HepG2 (cell line): Measurements from ENCODE around the gene C1QB. TPM values are rescaled to one million over a fixed set of nuclear protein-coding genes. Genes with fewer than 3 reads are reported as not detected.

ENCODE experiments used
- ATAC-seq: fragments of 200-7000 bp; cut with Tn5 transposase; 3 replicates; pipeline ENCODE4 v1.9.1; 2020; ENCODE audit warnings: mild to moderate bottlenecking, moderate library complexity
- BruUV-seq: library from RNA; stranded (reverse); fragments of 400-500 nt; replicated peaks from 2 replicates; lab custom pipeline; 2021; lab: Mats Ljungman, UMichigan
- CTCF ChIA-PET: fragments of 300-600 bp; formaldehyde crosslinking; extraction: SDS; loops from one replicate; lab custom pipeline; 2021; ENCODE audit warnings: low total read pairs, inconsistent platforms, low intra/inter-chr PET ratio; lab: Yijun Ruan, JAX
- POLR2A ChIA-PET: fragments of 350-600 bp; sonication (Branson Sonifier 250); formaldehyde crosslinking; loops from one replicate; lab custom pipeline; 2020; ENCODE audit warnings: antibody characterized with exemption, inconsistent platforms; lab: Yijun Ruan, JAX
- DNase-seq: peaks from one replicate; pipeline ENCODE4 v3.0.0-alpha.2; 2015; ENCODE audit warnings: low spot score
- FAIRE-seq: peaks from 3 replicates; lab custom pipeline; 2011; peaks lifted over from hg19 to GRCh38; lab: Jason Lieb, UNC
- H2AFZ ChIP-seq: one replicate; pipeline ENCODE4 v1.6.1; 2011; ENCODE audit warnings: low read length, inconsistent platforms
- H3K27ac ChIP-seq: fragments of 300-600 bp; 3 replicates; pipeline ENCODE4 v1.8.0; 2011; ENCODE audit warnings: mixed run types, mild to moderate bottlenecking, mixed read lengths, low read length, inconsistent platforms; ENCODE audit not compliant: insufficient read depth; ENCODE audit errors: extremely low read length
- H3K27me3 ChIP-seq, 2 experiments: fragments of 200-600 bp in 1 of 2; 2 replicates in 1 of 2; 3 replicates in 1 of 2; pipeline versions ENCODE4 v1.6.0 to v1.8.0; 2011; ENCODE audit warnings: low read length in 2 of 2, mild to moderate bottlenecking in 2 of 2, moderate library complexity in 2 of 2, inconsistent platforms in 1 of 2; ENCODE audit not compliant: insufficient read depth in 2 of 2, control insufficient read depth in 1 of 2
- H3K36me3 ChIP-seq, 2 experiments: fragments of 200-600 bp in 1 of 2; replicated peaks in 1 of 2; 2 replicates in 1 of 2; 3 replicates in 1 of 2; pipeline versions ENCODE4 v1.5.1 to v1.8.0; 2011; ENCODE audit warnings: low read length in 2 of 2, inconsistent platforms in 1 of 2; ENCODE audit not compliant: insufficient read depth in 2 of 2, control insufficient read depth in 1 of 2
- H3K4me1 ChIP-seq: 2 replicates; pipeline ENCODE4 v1.5.1; 2012; ENCODE audit warnings: low read length, inconsistent platforms; ENCODE audit not compliant: insufficient read depth
- H3K4me2 ChIP-seq: 2 replicates; pipeline ENCODE4 v1.6.0; 2011; ENCODE audit warnings: low read depth, low read length, inconsistent platforms
- H3K4me3 ChIP-seq, 3 experiments: fragments of 200-600 bp in 1 of 3; sonication (generic), shearing (Covaris generic) in 1 of 3; replicated peaks in 1 of 3; 2 replicates each; pipeline ENCODE4 v1.5.1; 2011 to 2016; ENCODE audit warnings: low read length in 3 of 3, inconsistent platforms in 2 of 3, low read depth in 2 of 3, mild to moderate bottlenecking in 2 of 3, control low read depth in 1 of 3, mixed read lengths in 1 of 3; ENCODE audit not compliant: insufficient read depth in 1 of 3
- H3K79me2 ChIP-seq: one replicate; pipeline ENCODE4 v1.6.1; 2011; ENCODE audit warnings: low read length, inconsistent platforms; ENCODE audit not compliant: insufficient read depth
- H3K9ac ChIP-seq: 2 replicates; pipeline ENCODE4 v1.6.0; 2011; ENCODE audit warnings: mild to moderate bottlenecking, low read depth, low read length, inconsistent platforms; ENCODE audit not compliant: insufficient read depth
- H3K9me3 ChIP-seq: 2 replicates; pipeline ENCODE4 v1.5.1; 2012; ENCODE audit warnings: mild to moderate bottlenecking, low read length
- H4K20me1 ChIP-seq: 2 replicates; pipeline ENCODE4 v1.6.0; 2011; ENCODE audit warnings: inconsistent platforms, mild to moderate bottlenecking, low read length, moderate library complexity; ENCODE audit not compliant: insufficient read depth
- MIER2 ChIP-seq: IDR thresholded peaks from 2 replicates; pipeline ENCODE4 v1.6.1; 2016; ENCODE audit warnings: missing biosample characterization, missing genetic modification reagents
- PRMT3 ChIP-seq: sonication (generic); formaldehyde crosslinking; IDR thresholded peaks from 2 replicates; pipeline ENCODE4 v1.8.1; 2022; ENCODE audit warnings: low read depth, mild to moderate bottlenecking, moderate library complexity, missing genetic modification reagents, borderline replicate concordance
- REST ChIP-seq, 2 experiments: IDR thresholded peaks; 2 replicates each; pipeline ENCODE4 v1.6.1; 2011 to 2012; ENCODE audit warnings: low read length in 2 of 2, borderline replicate concordance in 1 of 2, low read depth in 1 of 2, mild to moderate bottlenecking in 1 of 2, moderate library complexity in 1 of 2
- RXRA ChIP-seq: sonication (generic); formaldehyde crosslinking; IDR thresholded peaks from 2 replicates; pipeline ENCODE4 v1.5.1; 2020; ENCODE audit warnings: missing genetic modification reagents
- WGBS: methylation state at CpG from one replicate; pipeline ENCODE4 v1.1.6; 2017; ENCODE audit warnings: low lambda C conversion rate; 5-methylcytosine and 5-hydroxymethylcytosine counted together
- in situ Hi-C: cut with HindIII; loops from 2 replicates; pipeline ENCODE4 v1.10.0; 2017; ENCODE audit warnings: low pct_unique_long_range_greater_than_20kb; ENCODE audit not compliant: extremely low pct_ligation_motif_present
- intact Hi-C: fragments of 100-400 bp; cut with micrococcal nuclease; formaldehyde crosslinking; loops from one replicate; pipeline ENCODE4 v1.10.0; 2022; ENCODE audit not compliant: unreplicated experiment
- polyA plus RNA-seq, 8 experiments: library from polyadenylated mRNA; depleted of rRNA in 3 of 8; stranded (reverse) in 7 of 8; unstranded in 1 of 8; fragments of >200 nt; fragmentation: Illumina TruSeq in 4 of 8; extraction: Trizol in 4 of 8; gene quantifications; 2 replicates each; pipeline versions ENCODE4 v1.2.1 to v1.2.3, GENCODE V29; 2011 to 2016; ENCODE audit warnings: low read depth in 4 of 8, missing spikeins in 1 of 8, mixed read lengths in 1 of 8; ENCODE audit not compliant: insufficient read depth in 1 of 8
- total RNA-seq, 5 experiments: library from RNA; depleted of rRNA; stranded (reverse); fragments of >200 nt; fragmentation: Illumina TruSeq; extraction: Trizol; gene quantifications; 2 replicates each; pipeline ENCODE4 v1.2.3, GENCODE V29; 2016; ENCODE audit warnings: low read depth in 1 of 5

C1QB gene
- total and polyA plus RNA-seq, 2 of the 13 experiments (the other 11 are each of a cell fraction or from before 2014, with no cell fraction given), result not detected

- no peak overlapping the region for H3K9ac ChIP-seq
- H3K27me3 ChIP-seq, result peaks cover 4 to 30% of the 10 kb centered on the region in 2 experiments; a peak in 4 of 5 replicates
- POLR2A ChIA-PET, result no interaction called here
Measured at GRCh38 chr1:22607154-22607553, 45.9 kb upstream of the C1QB start.

More at GRCh38 chr1:22607154-22607553, 45.9 kb upstream of the C1QB start:
- Histone ChIP-seq H3K36me3 (no peaks in the 10 kb centered on the region), H3K27ac (no peak overlapping the region), H2AFZ (no peak overlapping the region), H3K4me1 (no peaks in the 10 kb centered on the region), H3K79me2 (no peaks in the 10 kb centered on the region), H4K20me1 (peaks cover 5% of the 10 kb centered on the region; the same call in 1 of the 2 replicates), H3K4me3 (no peak overlapping the region), H3K9me3 (no peaks in the 10 kb centered on the region), H3K4me2 (no peak overlapping the region)
- in situ Hi-C loops (no loop called here), intact Hi-C loops (no loop called here)
- no peak for TF ChIP-seq RXRA (CRISPR knock-in tag)
- TF ChIP-seq MIER2, result 0 out of 2 replicates have a peak, but pooled peaks have one; percentile 43
- peak; percentile 64 to 91 for TF ChIP-seq REST (IDR thresholded peaks at IDR 0.05; ENCODE audit: borderline replicate concordance in 1 of 2, low read depth in 1 of 2, low read length in 2 of 2)
- TF ChIP-seq PRMT3 (CRISPR knock-in tag), result no peak
- WGBS, result 34% methylated on average over 6 of the region's 10 CpGs
- no TSS peak for BruUV-seq
- DNase-seq (no peak), FAIRE-seq (no peak), ATAC-seq (no peak)
- CTCF ChIA-PET, result no interaction called here
